ENCODE data around the gene DAP3. TPM values are rescaled to one million over a fixed set of nuclear protein-coding genes. Genes with fewer than 3 reads are reported as not detected.
"Not testable (repeated sequence)": the region's sequence is repeated elsewhere in the genome, so short reads cannot be mapped to it uniquely, and the experiment has no call there.

The DAP3 gene
- total RNA-seq, 2 donors from 2014 or later, result 139 to 151 TPM

DNA sequence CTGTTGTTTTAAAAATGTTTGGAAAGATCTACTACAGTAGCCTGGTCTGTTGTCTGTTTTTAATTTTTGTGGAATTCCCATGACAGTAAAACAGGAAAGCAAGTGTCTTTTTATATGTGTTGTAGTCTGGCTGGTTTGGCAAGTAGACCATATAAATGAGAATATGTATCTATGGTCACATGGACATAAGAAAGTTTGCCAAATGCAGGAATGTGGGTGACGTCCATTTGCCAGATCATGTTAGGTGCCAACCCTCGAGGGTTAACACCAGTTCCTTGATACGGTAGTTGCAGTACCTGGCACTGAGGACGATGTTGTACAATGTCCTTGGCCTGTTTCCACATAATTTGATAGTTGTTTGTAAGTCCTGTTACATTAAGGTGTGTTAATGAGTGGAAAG, 6.2 kb downstream of the DAP3 start:
- Histone ChIP-seq H3K9me3 (no peaks in the 10 kb centered on the region), H3K4me1 (replicated peaks) (peaks cover 5% of the 10 kb centered on the region), H3K4me3 (no peak overlapping the region), H3K27me3 (replicated peaks; ENCODE audit: insufficient read depth) (no peaks in the 10 kb centered on the region), H3K27ac (peak overlapping the region; percentile 53 to 54), H3K36me3 (no peaks in the 10 kb centered on the region)
- peak; percentile 71 for DNase-seq (ENCODE audit: low spot score)
- 8% methylated on average over 4 of the region's 4 CpGs for WGBS
- intact Hi-C loops (cut with DNase I), result no loop called here
- TF ChIP-seq POLR2A (IDR thresholded peaks at IDR 0.05) (no peak), POLR2AphosphoS5 (IDR thresholded peaks at IDR 0.05) (peak; percentile 80)
- TF ChIP-seq, protein P1, sequence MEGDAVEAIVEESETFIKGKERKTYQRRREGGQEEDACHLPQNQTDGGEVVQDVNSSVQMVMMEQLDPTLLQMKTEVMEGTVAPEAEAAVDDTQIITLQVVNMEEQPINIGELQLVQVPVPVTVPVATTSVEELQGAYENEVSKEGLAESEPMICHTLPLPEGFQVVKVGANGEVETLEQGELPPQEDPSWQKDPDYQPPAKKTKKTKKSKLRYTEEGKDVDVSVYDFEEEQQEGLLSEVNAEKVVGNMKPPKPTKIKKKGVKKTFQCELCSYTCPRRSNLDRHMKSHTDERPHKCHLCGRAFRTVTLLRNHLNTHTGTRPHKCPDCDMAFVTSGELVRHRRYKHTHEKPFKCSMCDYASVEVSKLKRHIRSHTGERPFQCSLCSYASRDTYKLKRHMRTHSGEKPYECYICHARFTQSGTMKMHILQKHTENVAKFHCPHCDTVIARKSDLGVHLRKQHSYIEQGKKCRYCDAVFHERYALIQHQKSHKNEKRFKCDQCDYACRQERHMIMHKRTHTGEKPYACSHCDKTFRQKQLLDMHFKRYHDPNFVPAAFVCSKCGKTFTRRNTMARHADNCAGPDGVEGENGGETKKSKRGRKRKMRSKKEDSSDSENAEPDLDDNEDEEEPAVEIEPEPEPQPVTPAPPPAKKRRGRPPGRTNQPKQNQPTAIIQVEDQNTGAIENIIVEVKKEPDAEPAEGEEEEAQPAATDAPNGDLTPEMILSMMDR (IDR thresholded peaks at IDR 0.05), result no peak

GRCh38 chr1:155695608-155696007, 6.7 kb downstream of the DAP3 start:
- WGBS, result 96% methylated on average over 3 of the region's 3 CpGs
- H3K27me3 ChIP-seq (replicated peaks; ENCODE audit: insufficient read depth), result no peaks in the 10 kb centered on the region
- H3K4me3 ChIP-seq, result no peak overlapping the region
- H3K4me1 ChIP-seq (replicated peaks), result peaks cover 5% of the 10 kb centered on the region
- no peaks in the 10 kb centered on the region for H3K36me3 ChIP-seq
- DNase-seq (ENCODE audit: low spot score), result no peak
- TF ChIP-seq POLR2A (IDR thresholded peaks at IDR 0.05) (no peak), POLR2AphosphoS5 (IDR thresholded peaks at IDR 0.05) (no peak)
- TF ChIP-seq, protein P1 (IDR thresholded peaks at IDR 0.05), result no peak
- intact Hi-C loops (cut with DNase I), result no loop called here
- H3K9me3 ChIP-seq, result no peaks in the 10 kb centered on the region
- H3K27ac ChIP-seq, result peak overlapping the region; percentile 53 to 54

- TF ChIP-seq POLR2AphosphoS5 (IDR thresholded peaks at IDR 0.05), result no peak
- no peak for TF ChIP-seq POLR2A (IDR thresholded peaks at IDR 0.05)
- TF ChIP-seq, protein P1 (IDR thresholded peaks at IDR 0.05), result no peak
- Histone ChIP-seq H3K9me3 (no peaks in the 10 kb centered on the region), H3K4me3 (no peak overlapping the region), H3K4me1 (replicated peaks) (peaks cover 5% of the 10 kb centered on the region), H3K27ac (no peak overlapping the region), H3K27me3 (replicated peaks; ENCODE audit: insufficient read depth) (no peaks in the 10 kb centered on the region), H3K36me3 (no peaks in the 10 kb centered on the region)
- DNase-seq (ENCODE audit: low spot score), result no peak
- intact Hi-C loops (cut with DNase I), result no loop called here
Measured at GRCh38 chr1:155696524-155696923, 7.6 kb downstream of the DAP3 start.

- TF ChIP-seq POLR2AphosphoS5 (IDR thresholded peaks at IDR 0.05) (no peak), POLR2A (IDR thresholded peaks at IDR 0.05) (no peak)
- TF ChIP-seq, protein P1 (IDR thresholded peaks at IDR 0.05), result no peak
- Histone ChIP-seq H3K9me3 (no peaks in the 10 kb centered on the region), H3K27me3 (replicated peaks; ENCODE audit: insufficient read depth) (no peaks in the 10 kb centered on the region), H3K27ac (no peak overlapping the region), H3K36me3 (no peaks in the 10 kb centered on the region), H3K4me1 (replicated peaks) (peaks cover 5% of the 10 kb centered on the region), H3K4me3 (no peak overlapping the region)
- no peak for DNase-seq (ENCODE audit: low spot score)
- 97% methylated on average over 10 of the region's 10 CpGs for WGBS
- intact Hi-C loops (cut with DNase I), result no loop called here
Measured at GRCh38 chr1:155697046-155697445, 8.2 kb downstream of the DAP3 start.

GRCh38 chr1:155697616-155698015, 8.7 kb downstream of the DAP3 start:
- H3K4me3 ChIP-seq; H3K36me3 ChIP-seq; DNase-seq (ENCODE audit: low spot score); intact Hi-C loops (cut with DNase I); H3K9me3 ChIP-seq; H3K27ac ChIP-seq; H3K4me1 ChIP-seq (replicated peaks); H3K27me3 ChIP-seq (replicated peaks; ENCODE audit: insufficient read depth): not testable (repeated sequence)
- WGBS, result 93% methylated on average over 11 of the region's 11 CpGs

Data from prostate gland (tissue), 2 donors.